HepG2 (cell line): ENCODE results near the gene GPR89A. TPM values are rescaled to one million over a fixed set of nuclear protein-coding genes. Genes with fewer than 3 reads are reported as not detected.

ENCODE experiments used
- CBX1 ChIP-seq: IDR thresholded peaks from one replicate; pipeline ENCODE4 v1.6.1; 2016; ENCODE audit warnings: antibody characterized with exemption, low read depth
- CBX2 ChIP-seq, 2 experiments: fragments of 200-600 bp in 1 of 2; sonication (generic); formaldehyde crosslinking in 1 of 2; IDR thresholded peaks; 2 replicates each; pipeline versions ENCODE4 v1.7.0 to v1.8.1; 2018 to 2022; ENCODE audit warnings: low read depth in 2 of 2, low read length in 1 of 2, mild to moderate bottlenecking in 1 of 2, missing genetic modification reagents in 1 of 2
- CHD4 ChIP-seq: fragments of 200-600 bp; sonication (generic); IDR thresholded peaks from 2 replicates; pipeline ENCODE4 v1.7.0; 2017; ENCODE audit warnings: mild to moderate bottlenecking, low read length, borderline replicate concordance
- ELF4 ChIP-seq: sonication (generic); formaldehyde crosslinking; IDR thresholded peaks from 2 replicates; pipeline ENCODE4 v1.5.0; 2020; ENCODE audit warnings: missing genetic modification reagents, mild to moderate bottlenecking, moderate library complexity, borderline replicate concordance
- EZH2 ChIP-seq: conservative IDR thresholded peaks from 2 replicates; pipeline ENCODE4 v1.6.1; 2012; ENCODE audit warnings: mild to moderate bottlenecking, low read depth, low read length, moderate library complexity
- HNRNPK ChIP-seq: fragments of 200-400 bp; formaldehyde crosslinking; IDR thresholded peaks from 2 replicates; pipeline ENCODE4 v1.6.1; 2018; ENCODE audit warnings: low read length, low read depth, moderate library complexity, mild to moderate bottlenecking; ENCODE audit not compliant: poor library complexity, severe bottlenecking
- KDM1A ChIP-seq: IDR thresholded peaks from 2 replicates; pipeline ENCODE4 v1.6.1; 2016; ENCODE audit warnings: missing compliant biosample characterization
- KDM5A ChIP-seq: fragments of 200-600 bp; sonication (generic); IDR thresholded peaks from 2 replicates; pipeline ENCODE4 v1.7.0; 2018; ENCODE audit warnings: antibody characterized with exemption, mild to moderate bottlenecking, low read length, borderline replicate concordance
- MLLT10 ChIP-seq: sonication (generic); formaldehyde crosslinking; IDR thresholded peaks from 2 replicates; pipeline ENCODE4 v1.4.0; 2020; ENCODE audit warnings: missing genetic modification reagents
- PCBP2 ChIP-seq: fragments of 200-400 bp; formaldehyde crosslinking; optimal IDR thresholded peaks from 2 replicates; pipeline ENCODE3; 2018; ENCODE audit warnings: low read length, low read depth; ENCODE audit not compliant: poor library complexity, severe bottlenecking
- POGZ ChIP-seq: sonication (generic); formaldehyde crosslinking; IDR thresholded peaks from 2 replicates; pipeline ENCODE4 v1.4.0; 2020; ENCODE audit warnings: mild to moderate bottlenecking, missing genetic modification reagents
- PRDM15 ChIP-seq: sonication (generic); formaldehyde crosslinking; IDR thresholded peaks from 2 replicates; pipeline ENCODE4 v1.4.0; 2020; ENCODE audit warnings: missing genetic modification reagents
- RXRA ChIP-seq: sonication (generic); formaldehyde crosslinking; IDR thresholded peaks from 2 replicates; pipeline ENCODE4 v1.5.1; 2020; ENCODE audit warnings: missing genetic modification reagents
- SAP130 ChIP-seq: IDR thresholded peaks from 2 replicates; pipeline ENCODE4 v1.6.1; 2016; ENCODE audit warnings: low read depth
- SIX4 ChIP-seq: sonication (generic); formaldehyde crosslinking; IDR thresholded peaks from 2 replicates; pipeline ENCODE4 v1.4.0; 2020; ENCODE audit warnings: missing genetic modification reagents
- SNRNP70 ChIP-seq: fragments of 200-400 bp; formaldehyde crosslinking; IDR thresholded peaks from 2 replicates; pipeline ENCODE4 v1.6.1; 2017; ENCODE audit warnings: mild to moderate bottlenecking, low read depth, low read length, moderate library complexity
- SP4 ChIP-seq: sonication (generic); formaldehyde crosslinking; IDR thresholded peaks from 2 replicates; pipeline ENCODE4 v1.8.1; 2023; ENCODE audit warnings: mild to moderate bottlenecking, missing genetic modification reagents
- SRF ChIP-seq: IDR thresholded peaks from 2 replicates; pipeline ENCODE4 v1.6.1; 2011; ENCODE audit warnings: mild to moderate bottlenecking, low read depth, low read length, moderate library complexity
- ZBTB8A ChIP-seq: sonication (generic); formaldehyde crosslinking; IDR thresholded peaks from 2 replicates; pipeline ENCODE4 v1.4.0; 2020; ENCODE audit warnings: mild to moderate bottlenecking, low read depth, missing genetic modification reagents, borderline replicate concordance
- ZFAT ChIP-seq: sonication (generic); formaldehyde crosslinking; conservative IDR thresholded peaks from 2 replicates; pipeline ENCODE4 v1.8.1; 2023; ENCODE audit warnings: missing genetic modification reagents, inconsistent platforms
- ZNF18 ChIP-seq: sonication (generic); formaldehyde crosslinking; IDR thresholded peaks from 2 replicates; pipeline ENCODE4 v1.8.0; 2022; ENCODE audit warnings: mild to moderate bottlenecking, missing genetic modification reagents; ENCODE audit not compliant: insufficient replicate concordance
- ZNF180 ChIP-seq: sonication (generic); formaldehyde crosslinking; IDR thresholded peaks from 2 replicates; pipeline ENCODE4 v1.4.0; 2020; ENCODE audit warnings: low read depth, missing genetic modification reagents, borderline replicate concordance
- ZNF431 ChIP-seq: sonication (generic); formaldehyde crosslinking; IDR thresholded peaks from 2 replicates; pipeline ENCODE4 v1.9.0; 2022; ENCODE audit warnings: missing genetic modification reagents, low read depth, mild to moderate bottlenecking, borderline replicate concordance
- ZNF547 ChIP-seq: sonication (generic); formaldehyde crosslinking; IDR thresholded peaks from 2 replicates; pipeline ENCODE4 v1.5.1; 2020; ENCODE audit warnings: mild to moderate bottlenecking, missing genetic modification reagents
- ZNF616 ChIP-seq: sonication (generic); formaldehyde crosslinking; IDR thresholded peaks from 2 replicates; pipeline ENCODE4 v1.5.0; 2020; ENCODE audit warnings: low read depth, mild to moderate bottlenecking, missing genetic modification reagents
- ZSCAN29 ChIP-seq: sonication (generic); formaldehyde crosslinking; conservative IDR thresholded peaks from 2 replicates; pipeline ENCODE4 v1.4.0; 2020; ENCODE audit warnings: mild to moderate bottlenecking, missing genetic modification reagents
- polyA plus RNA-seq, 8 experiments: library from polyadenylated mRNA; depleted of rRNA in 3 of 8; stranded (reverse) in 7 of 8; unstranded in 1 of 8; fragments of >200 nt; fragmentation: Illumina TruSeq in 4 of 8; extraction: Trizol in 4 of 8; gene quantifications; 2 replicates each; pipeline versions ENCODE4 v1.2.1 to v1.2.3, GENCODE V29; 2011 to 2016; ENCODE audit warnings: low read depth in 4 of 8, missing spikeins in 1 of 8, mixed read lengths in 1 of 8; ENCODE audit not compliant: insufficient read depth in 1 of 8
- total RNA-seq, 5 experiments: library from RNA; depleted of rRNA; stranded (reverse); fragments of >200 nt; fragmentation: Illumina TruSeq; extraction: Trizol; gene quantifications; 2 replicates each; pipeline ENCODE4 v1.2.3, GENCODE V29; 2016; ENCODE audit warnings: low read depth in 1 of 5

The GPR89A gene
- total and polyA plus RNA-seq, 2 of the 13 experiments (the other 11 are each of a cell fraction or from before 2014, with no cell fraction given): 23.4 to 32.6 TPM

- TF ChIP-seq PRDM15 (peak; percentile 36; the same call in 1 of the 2 replicates), ZNF616 (CRISPR knock-in tag) (no peak), SNRNP70 (no peak), SAP130 (CRISPR knock-in tag) (peak; percentile 85), ZFAT (no peak), MLLT10 (CRISPR knock-in tag) (no peak), ZNF547 (CRISPR knock-in tag) (no peak; the same call in 1 of the 2 replicates), ZNF18 (no peak), KDM5A (no peak), POGZ (CRISPR knock-in tag) (peak; percentile 62; the same call in 1 of the 2 replicates), CBX2 (IDR thresholded peaks at IDR 0.05; ENCODE audit: low read depth, low read length) (no peak), CBX2 (CRISPR knock-in tag; IDR thresholded peaks at IDR 0.05; ENCODE audit: low read depth) (no peak), CBX1 (no peak), CHD4 (no peak), SRF (no peak), ZNF431 (CRISPR knock-in tag) (0 out of 2 replicates have a peak, but pooled peaks have one; percentile 35), ZBTB8A (CRISPR knock-in tag) (no peak), ZNF180 (CRISPR knock-in tag) (no peak), ZSCAN29 (0 out of 2 replicates have a peak, but pooled peaks have one; percentile 26), SIX4 (CRISPR knock-in tag) (no peak), ELF4 (CRISPR knock-in tag) (no peak), RXRA (peak; percentile 91), HNRNPK (no peak), PCBP2 (no peak), SP4 (CRISPR knock-in tag) (no peak), EZH2 (no peak), KDM1A (CRISPR knock-in tag) (no peak)
These were observed 99.5 kb downstream of the GPR89A start, which contains the start of gene PDZK1 (continued) for GRCh38 chr1:145707183-145707867.
